DND-41 (cell line): Measurements from ENCODE around the gene BCAS3.
A peak's percentile ranks its signal among the peaks of the same experiment; 100 is the strongest.

Source experiments
- ATAC-seq: fragments of 200-7000 bp; cut with Tn5 transposase; 3 replicates; pipeline ENCODE4 v1.9.1; 2021; ENCODE audit warnings: low read depth; ENCODE audit not compliant: insufficient read depth
- DNase-seq: peaks from one replicate; pipeline ENCODE4 v3.0.0-alpha.2; 2020
- H2AFZ ChIP-seq: 2 replicates; pipeline ENCODE4 v1.6.0; 2012; ENCODE audit warnings: low read depth, low read length
- H3K27ac ChIP-seq: 2 replicates; pipeline ENCODE4 v1.5.1; 2012; ENCODE audit warnings: low read length, inconsistent platforms
- H3K27me3 ChIP-seq: fragments of 200-600 bp; sonication (generic); 2 replicates; pipeline ENCODE4 v1.6.0; 2012; ENCODE audit warnings: low read length, mild to moderate bottlenecking, inconsistent platforms; ENCODE audit not compliant: insufficient read depth, poor library complexity
- H3K36me3 ChIP-seq: 2 replicates; pipeline ENCODE4 v1.5.1; 2012; ENCODE audit warnings: low read length, inconsistent platforms; ENCODE audit not compliant: insufficient read depth
- H3K4me1 ChIP-seq: 2 replicates; pipeline ENCODE4 v1.5.1; 2012; ENCODE audit warnings: mild to moderate bottlenecking, low read length; ENCODE audit not compliant: insufficient read depth
- H3K4me2 ChIP-seq: 2 replicates; pipeline ENCODE4 v1.6.0; 2012; ENCODE audit warnings: mild to moderate bottlenecking, moderate library complexity, low read length, inconsistent platforms; ENCODE audit not compliant: insufficient read depth
- H3K4me3 ChIP-seq, 2 experiments: fragments of 200-600 bp in 1 of 2; shearing (Covaris generic) in 1 of 2; 2 replicates each; pipeline ENCODE4 v1.5.1; 2012 to 2016; ENCODE audit warnings: inconsistent platforms in 2 of 2, low read length in 2 of 2, mild to moderate bottlenecking in 2 of 2, low read depth in 1 of 2, moderate library complexity in 1 of 2
- H3K79me2 ChIP-seq: 2 replicates; pipeline ENCODE4 v1.6.0; 2012; ENCODE audit warnings: low read length, inconsistent platforms; ENCODE audit not compliant: insufficient read depth
- H3K9ac ChIP-seq: 2 replicates; pipeline ENCODE4 v1.6.0; 2012; ENCODE audit warnings: low read depth, mild to moderate bottlenecking, inconsistent platforms, low read length, moderate library complexity
- H3K9me3 ChIP-seq: 2 replicates; pipeline ENCODE4 v1.5.1; 2012; ENCODE audit warnings: low read length, moderate library complexity, mild to moderate bottlenecking, inconsistent platforms; ENCODE audit not compliant: insufficient read depth, severe bottlenecking
- H4K20me1 ChIP-seq: 2 replicates; pipeline ENCODE4 v1.6.0; 2012; ENCODE audit warnings: low read length; ENCODE audit not compliant: insufficient read depth
- EZH2 ChIP-seq: IDR thresholded peaks from 3 replicates; pipeline ENCODE4 v1.6.1; 2012; ENCODE audit warnings: borderline replicate concordance, low read depth, mild to moderate bottlenecking, moderate library complexity, low read length, inconsistent platforms; ENCODE audit not compliant: severe bottlenecking
- TF ChIP-seq, protein P1 (sequence below): IDR thresholded peaks from 2 replicates; pipeline ENCODE4 v1.5.1; 2012; ENCODE audit warnings: borderline replicate concordance, low read length, moderate library complexity, mild to moderate bottlenecking; ENCODE audit not compliant: poor library complexity, severe bottlenecking; ENCODE audit errors: extremely low read depth

BCAS3 gene

GRCh38 chr17:61415374-61416210, 737.9 kb downstream of the BCAS3 start:
- no peak for ATAC-seq
- TF ChIP-seq, protein P1, sequence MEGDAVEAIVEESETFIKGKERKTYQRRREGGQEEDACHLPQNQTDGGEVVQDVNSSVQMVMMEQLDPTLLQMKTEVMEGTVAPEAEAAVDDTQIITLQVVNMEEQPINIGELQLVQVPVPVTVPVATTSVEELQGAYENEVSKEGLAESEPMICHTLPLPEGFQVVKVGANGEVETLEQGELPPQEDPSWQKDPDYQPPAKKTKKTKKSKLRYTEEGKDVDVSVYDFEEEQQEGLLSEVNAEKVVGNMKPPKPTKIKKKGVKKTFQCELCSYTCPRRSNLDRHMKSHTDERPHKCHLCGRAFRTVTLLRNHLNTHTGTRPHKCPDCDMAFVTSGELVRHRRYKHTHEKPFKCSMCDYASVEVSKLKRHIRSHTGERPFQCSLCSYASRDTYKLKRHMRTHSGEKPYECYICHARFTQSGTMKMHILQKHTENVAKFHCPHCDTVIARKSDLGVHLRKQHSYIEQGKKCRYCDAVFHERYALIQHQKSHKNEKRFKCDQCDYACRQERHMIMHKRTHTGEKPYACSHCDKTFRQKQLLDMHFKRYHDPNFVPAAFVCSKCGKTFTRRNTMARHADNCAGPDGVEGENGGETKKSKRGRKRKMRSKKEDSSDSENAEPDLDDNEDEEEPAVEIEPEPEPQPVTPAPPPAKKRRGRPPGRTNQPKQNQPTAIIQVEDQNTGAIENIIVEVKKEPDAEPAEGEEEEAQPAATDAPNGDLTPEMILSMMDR: no peak
- TF ChIP-seq EZH2: no peak
- Histone ChIP-seq H4K20me1 (peaks cover 6% of the 10 kb centered on the region; the same call in 1 of the 2 replicates), H3K9me3 (no peaks in the 10 kb centered on the region), H3K27me3 (peaks cover 21% of the 10 kb centered on the region), H3K27ac (no peak overlapping the region), H3K4me2 (no peak overlapping the region), H3K79me2 (no peaks in the 10 kb centered on the region), H3K9ac (no peak overlapping the region), H3K36me3 (no peaks in the 10 kb centered on the region), H3K4me3 (no peak overlapping the region), H2AFZ (no peak overlapping the region), H3K4me1 (peaks cover 22% of the 10 kb centered on the region)
- DNase-seq: no peak

DNA sequence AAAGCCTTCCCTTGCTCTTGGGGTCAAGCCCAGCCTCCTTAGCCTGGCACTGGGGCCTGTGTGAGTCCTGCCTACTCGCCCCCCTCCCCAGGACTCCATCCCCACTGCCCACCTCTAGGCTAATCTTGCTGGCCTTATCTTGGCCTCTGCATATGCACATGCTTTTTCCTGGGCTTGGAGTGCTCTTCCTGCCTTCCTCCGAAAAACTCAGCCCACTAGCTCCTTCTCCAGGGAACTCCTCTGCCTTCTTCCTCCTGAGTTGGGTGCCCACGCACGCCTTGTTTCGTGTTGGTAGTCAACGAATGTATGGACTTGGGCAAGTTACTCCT, 738.5 kb downstream of the BCAS3 start:
- no peak overlapping the region for H3K4me2 ChIP-seq
- TF ChIP-seq, protein P1: no peak
- TF ChIP-seq EZH2: no peak
- H3K27ac ChIP-seq: no peak overlapping the region
- H3K9me3 ChIP-seq: no peaks in the 10 kb centered on the region
- ATAC-seq: no peak
- no peak overlapping the region for H2AFZ ChIP-seq
- no peak overlapping the region for H3K4me3 ChIP-seq
- peaks cover 11% of the 10 kb centered on the region for H4K20me1 ChIP-seq
- H3K36me3 ChIP-seq: no peaks in the 10 kb centered on the region
- peaks cover 26% of the 10 kb centered on the region for H3K27me3 ChIP-seq
- no peaks in the 10 kb centered on the region for H3K79me2 ChIP-seq
- no peak for DNase-seq
- H3K9ac ChIP-seq: no peak overlapping the region
- H3K4me1 ChIP-seq: peaks cover 22% of the 10 kb centered on the region

DNA sequence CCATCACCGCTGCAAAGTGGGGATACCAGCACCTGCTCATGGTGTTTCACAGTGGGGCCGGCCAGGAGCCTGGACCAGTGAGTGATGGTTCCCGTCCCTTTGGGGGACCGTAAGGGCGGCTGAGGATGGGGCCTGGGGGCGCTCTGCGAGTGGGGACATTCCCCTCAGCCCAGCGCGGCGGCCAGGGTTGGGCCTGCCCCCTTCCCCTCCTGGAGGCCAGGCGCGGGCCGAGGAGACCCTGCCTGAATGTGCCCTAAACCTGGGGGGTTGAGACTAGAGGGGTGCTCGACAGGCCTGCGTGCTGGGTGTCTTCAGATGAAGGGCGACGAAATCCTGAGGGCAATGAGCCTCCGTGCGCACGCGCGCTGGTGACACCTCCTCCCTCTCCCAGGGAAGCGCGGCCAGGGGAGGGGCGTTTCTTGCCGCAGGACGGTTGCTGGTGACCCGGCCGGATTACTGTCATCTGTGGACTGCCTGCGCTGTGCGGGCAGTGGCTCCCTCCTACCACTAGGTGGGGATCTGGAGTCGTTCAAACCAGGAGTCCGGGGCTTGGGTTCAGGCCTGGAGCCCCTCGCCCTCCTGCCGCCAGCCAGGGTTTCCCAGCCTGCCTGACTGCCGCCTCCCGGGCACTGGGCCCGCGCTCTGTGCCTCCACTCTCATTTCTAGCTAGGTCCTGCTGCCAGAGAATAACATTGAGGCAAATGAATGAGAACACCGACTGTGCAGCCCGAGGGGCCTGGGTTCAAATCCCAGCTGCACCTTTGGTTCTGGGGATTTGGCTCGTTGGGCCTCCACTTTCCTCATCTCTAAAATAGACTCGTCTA, 739.1 kb downstream of the BCAS3 start:
- peak; percentile 36; the same call in 1 of the 3 replicates for ATAC-seq
- Histone ChIP-seq H3K27ac (no peak overlapping the region), H4K20me1 (peaks cover 12% of the 10 kb centered on the region)

More for the DNA sequence above, 739.1 kb downstream of the BCAS3 start:
- peak; percentile 59 for DNase-seq
- TF ChIP-seq, protein P1: peak; percentile 89
- TF ChIP-seq EZH2: no peak
- Histone ChIP-seq H3K4me1 (peaks cover 22% of the 10 kb centered on the region), H3K4me3 (no peak overlapping the region), H3K9me3 (no peaks in the 10 kb centered on the region), H2AFZ (no peak overlapping the region), H3K4me2 (no peak overlapping the region), H3K9ac (no peak overlapping the region), H3K79me2 (no peaks in the 10 kb centered on the region), H3K36me3 (no peaks in the 10 kb centered on the region), H3K27me3 (peaks cover 30% of the 10 kb centered on the region)
